Keratinocyte (primary cell): ENCODE data around the gene LIN28B.

Experiments used
- CTCF ChIP-seq, 3 experiments: IDR thresholded peaks in 1 of 3; conservative IDR thresholded peaks in 1 of 3; optimal IDR thresholded peaks in 1 of 3; 2 replicates in 2 of 3; 3 replicates in 1 of 3; pipeline versions ENCODE3 to v1.5.1; 2011; ENCODE audit warnings: low read length in 3 of 3, mild to moderate bottlenecking in 3 of 3, moderate library complexity in 2 of 3, control low read depth in 1 of 3, inconsistent platforms in 1 of 3; ENCODE audit not compliant: insufficient read depth in 2 of 3; ENCODE audit errors: extremely low read depth in 1 of 3
- EZH2 ChIP-seq: IDR thresholded peaks from one replicate; pipeline ENCODE4 v1.6.1; 2012; ENCODE audit warnings: inconsistent platforms, mild to moderate bottlenecking, low read length, moderate library complexity

- no peak for TF ChIP-seq CTCF (optimal IDR thresholded peaks at IDR 0.05 in 1 of 3, IDR thresholded peaks at IDR 0.05 in 1 of 3, conservative IDR thresholded peaks at IDR 0.05 in 1 of 3; ENCODE audit: extremely low read depth in 1 of 3, insufficient read depth in 2 of 3, low read length in 3 of 3)
- no peak for TF ChIP-seq EZH2
These were observed 48.5 kb downstream of the LIN28B start for GRCh38 chr6:105005451-105005850.
